ENCODE results near the gene CEP128. TPM values are rescaled to one million over a fixed set of nuclear protein-coding genes. Genes with fewer than 3 reads are reported as not detected.

The CEP128 gene
- polyA plus RNA-seq, 1 donor (not counting 4 experiments of a cell fraction or from before 2014, with no cell fraction given) = 2.6 TPM

- dilution Hi-C loops (cut with MboI; ENCODE audit: extremely low pct_ligation_motif_present, low sequenced_read_pairs) = no loop called here
- Histone ChIP-seq H3K36me3 (ENCODE audit: control insufficient read depth in 2 of 2, extremely low read depth in 1 of 2, insufficient read depth in 2 of 2, low read length in 2 of 2) (no peaks in the 10 kb centered on the region), H3K9me1 (ENCODE audit: control insufficient read depth, extremely low read depth, insufficient read depth, low read length) (no peaks in the 10 kb centered on the region), H4K20me1 (ENCODE audit: control insufficient read depth, extremely low read depth, insufficient read depth, low read length) (no peaks in the 10 kb centered on the region), H3K27ac (ENCODE audit: control insufficient read depth, insufficient read depth, low read length) (no peak overlapping the region), H3K4me1 (ENCODE audit: control insufficient read depth, extremely low read depth, insufficient read depth, low read length) (no peaks in the 10 kb centered on the region), H3K79me2 (ENCODE audit: control insufficient read depth, insufficient read depth, low read length) (no peaks in the 10 kb centered on the region), H3K9me3 (ENCODE audit: control insufficient read depth, low read depth, low read length) (no peaks in the 10 kb centered on the region), H2AFZ (ENCODE audit: control insufficient read depth, low read length) (no peak overlapping the region), H3K27me3 (ENCODE audit: control insufficient read depth, extremely low read depth, insufficient read depth, low read length) (no peaks in the 10 kb centered on the region), H3K4me2 (ENCODE audit: control insufficient read depth, extremely low read depth, insufficient read depth, low read depth, low read length) (no peak overlapping the region), H3K9ac (ENCODE audit: control insufficient read depth, extremely low read depth, insufficient read depth, low read length) (no peak overlapping the region), H3K4me3 (ENCODE audit: control insufficient read depth in 2 of 3, extremely low read depth in 1 of 3, insufficient read depth in 2 of 3, low read depth in 1 of 3, low read length in 3 of 3) (no peak overlapping the region)
- FAIRE-seq = no peak
- no peak for TF ChIP-seq EZH2 (IDR thresholded peaks at IDR 0.05; ENCODE audit: low read length)
- no peak for TF ChIP-seq CTCF (optimal IDR thresholded peaks at IDR 0.05 in 1 of 3, IDR thresholded peaks at IDR 0.05 in 1 of 3, conservative IDR thresholded peaks at IDR 0.05 in 1 of 3; ENCODE audit: extremely low read depth in 1 of 3, insufficient read depth in 2 of 3, low read length in 3 of 3)
- DNase-seq (ENCODE audit: low read depth, low spot score) = no peak
Measured at GRCh38 chr14:80523518-80524117, 417.9 kb downstream of the CEP128 start.

GRCh38 chr14:80522936-80523335 is 418.6 kb downstream of the CEP128 start:
- no peak overlapping the region for H3K27ac ChIP-seq (ENCODE audit: control insufficient read depth, insufficient read depth, low read length)
- H2AFZ ChIP-seq (ENCODE audit: control insufficient read depth, low read length) = no peak overlapping the region
- no peaks in the 10 kb centered on the region for H3K79me2 ChIP-seq (ENCODE audit: control insufficient read depth, insufficient read depth, low read length)
- no peaks in the 10 kb centered on the region for H3K9me3 ChIP-seq (ENCODE audit: control insufficient read depth, low read depth, low read length)
- no peak overlapping the region for H3K4me3 ChIP-seq (ENCODE audit: control insufficient read depth in 2 of 3, extremely low read depth in 1 of 3, insufficient read depth in 2 of 3, low read depth in 1 of 3, low read length in 3 of 3)
- FAIRE-seq = no peak
- H4K20me1 ChIP-seq (ENCODE audit: control insufficient read depth, extremely low read depth, insufficient read depth, low read length) = no peaks in the 10 kb centered on the region
- no peaks in the 10 kb centered on the region for H3K27me3 ChIP-seq (ENCODE audit: control insufficient read depth, extremely low read depth, insufficient read depth, low read length)
- H3K9ac ChIP-seq (ENCODE audit: control insufficient read depth, extremely low read depth, insufficient read depth, low read length) = no peak overlapping the region
- TF ChIP-seq EZH2 (IDR thresholded peaks at IDR 0.05; ENCODE audit: low read length) (no peak), CTCF (optimal IDR thresholded peaks at IDR 0.05 in 1 of 3, IDR thresholded peaks at IDR 0.05 in 1 of 3, conservative IDR thresholded peaks at IDR 0.05 in 1 of 3; ENCODE audit: extremely low read depth in 1 of 3, insufficient read depth in 2 of 3, low read length in 3 of 3) (no peak)
- H3K9me1 ChIP-seq (ENCODE audit: control insufficient read depth, extremely low read depth, insufficient read depth, low read length) = no peaks in the 10 kb centered on the region
- H3K4me2 ChIP-seq (ENCODE audit: control insufficient read depth, extremely low read depth, insufficient read depth, low read depth, low read length) = no peak overlapping the region
- no peaks in the 10 kb centered on the region for H3K4me1 ChIP-seq (ENCODE audit: control insufficient read depth, extremely low read depth, insufficient read depth, low read length)
- no peaks in the 10 kb centered on the region for H3K36me3 ChIP-seq (ENCODE audit: control insufficient read depth in 2 of 2, extremely low read depth in 1 of 2, insufficient read depth in 2 of 2, low read length in 2 of 2)
- dilution Hi-C loops (cut with MboI; ENCODE audit: extremely low pct_ligation_motif_present, low sequenced_read_pairs) = no loop called here
- no peak for DNase-seq (ENCODE audit: low read depth, low spot score)
